ENCODE data around the gene DLG3.
"Not testable (repeated sequence)": the region's sequence is repeated elsewhere in the genome, so short reads cannot be mapped to it uniquely, and the experiment has no call there.

The DLG3 gene

DNA sequence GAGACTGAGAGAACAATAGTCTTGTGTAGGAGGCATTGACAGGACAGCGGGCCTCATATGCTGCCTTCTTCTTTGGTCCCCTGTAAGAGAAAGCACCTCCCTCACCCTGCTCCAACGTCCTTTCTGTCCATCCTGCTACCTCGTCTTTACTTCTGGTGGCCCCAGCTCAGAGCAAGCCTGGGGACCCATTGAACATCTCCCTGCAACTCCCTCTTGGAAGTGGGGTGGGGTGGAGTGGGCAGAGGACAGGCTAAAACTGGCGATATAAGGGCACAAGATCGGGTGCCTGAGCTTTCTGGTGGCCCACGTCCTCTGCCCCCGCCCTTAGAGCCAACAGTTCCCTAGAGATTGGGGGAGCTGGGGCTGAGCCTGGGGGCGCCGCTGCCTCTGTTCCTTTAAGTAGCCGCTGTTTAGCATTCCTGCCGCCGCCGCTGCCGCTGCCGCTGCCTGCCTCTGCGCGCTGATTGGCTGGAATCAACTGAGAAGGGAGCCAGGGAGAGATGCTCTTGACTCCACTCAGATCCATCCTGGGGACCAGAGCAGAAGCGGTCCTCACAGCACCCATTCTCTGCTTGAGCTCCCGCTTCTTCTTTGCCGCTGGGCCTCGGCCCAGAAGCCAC is at the start of gene DLG3:
TSS of gene DLG3 (plus strand) at position 510 of the 620 bp plus-strand sequence. CDS start 367 bp downstream, outside the sequence.
- DNase-seq: peak; percentile 31

DNA sequence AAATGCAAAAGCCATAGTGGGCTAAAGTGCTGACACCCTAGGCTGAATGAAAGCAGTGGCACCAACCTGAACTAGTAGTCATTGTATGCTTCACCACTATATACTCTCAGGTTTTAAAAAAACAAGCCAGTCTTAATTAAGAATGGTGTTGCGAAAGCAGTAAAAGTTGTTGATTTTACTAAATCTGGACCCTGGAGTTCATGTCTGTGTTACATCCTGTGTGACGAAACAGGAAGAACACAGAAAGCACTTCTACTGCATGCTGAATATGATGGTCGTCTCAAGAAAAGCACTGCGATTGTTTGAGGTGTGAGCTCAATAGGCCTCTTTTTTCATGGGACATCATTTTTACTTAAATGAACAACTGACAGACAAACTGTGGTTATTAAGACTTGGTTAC is 45.7 kb upstream of the DLG3 start:
- DNase-seq: no peak

DNA sequence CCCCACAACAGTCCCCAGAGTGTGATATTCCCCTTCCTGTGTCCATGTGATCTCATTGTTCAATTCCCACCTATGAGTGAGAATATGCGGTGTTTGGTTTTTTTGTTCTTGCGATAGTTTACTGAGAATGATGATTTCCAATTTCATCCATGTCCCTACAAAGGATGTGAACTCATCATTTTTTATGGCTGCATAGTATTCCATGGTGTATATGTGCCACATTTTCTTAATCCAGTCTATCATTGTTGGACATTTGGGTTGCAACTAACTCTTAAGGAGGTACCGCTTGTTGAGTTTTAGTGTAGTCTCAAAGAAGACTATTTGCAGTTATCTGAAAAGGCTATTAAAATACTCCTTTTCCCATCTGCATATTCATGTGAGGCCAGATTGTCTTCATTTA is 44.5 kb upstream of the DLG3 start:
- DNase-seq: not testable (repeated sequence)

DNA sequence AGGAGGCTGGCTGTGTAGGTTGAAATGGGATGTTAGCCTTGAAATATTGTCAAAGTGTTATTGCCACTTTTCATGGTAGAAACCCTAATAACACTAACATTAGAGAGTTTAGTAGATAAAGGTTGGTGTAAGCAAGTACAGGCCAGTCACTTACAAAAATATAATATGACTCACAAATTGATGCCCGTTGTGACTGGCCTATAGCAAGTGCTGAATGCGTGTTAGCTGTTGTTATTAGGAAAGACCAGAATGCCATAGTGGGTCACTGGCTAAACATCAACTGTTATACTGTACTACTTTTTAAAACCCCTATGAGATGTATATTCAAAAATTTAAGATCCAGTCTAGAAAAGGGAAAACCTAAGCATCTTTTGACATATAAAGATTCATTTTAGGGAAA is 41.9 kb upstream of the DLG3 start:
- no peak for DNase-seq

DNA sequence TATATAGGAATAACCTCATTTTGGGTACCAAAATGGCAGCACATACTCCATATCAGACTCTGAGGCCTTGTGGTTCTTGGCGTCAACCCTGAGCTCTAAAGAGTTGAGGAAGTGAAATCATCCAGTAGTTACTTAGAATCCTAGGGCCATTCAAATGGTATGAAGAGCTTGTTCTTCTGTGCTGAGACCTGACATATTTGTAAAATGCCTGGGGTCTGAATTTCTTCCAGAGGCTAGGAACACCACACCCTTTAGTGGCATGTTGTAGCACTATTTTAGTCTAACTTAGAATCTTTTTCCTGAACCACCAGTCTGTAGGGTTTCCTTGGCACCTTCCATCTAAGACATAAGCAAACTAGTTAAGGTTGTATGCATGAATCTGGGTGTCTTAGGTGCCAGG is 39.6 kb upstream of the DLG3 start:
- no peak for DNase-seq

DNA sequence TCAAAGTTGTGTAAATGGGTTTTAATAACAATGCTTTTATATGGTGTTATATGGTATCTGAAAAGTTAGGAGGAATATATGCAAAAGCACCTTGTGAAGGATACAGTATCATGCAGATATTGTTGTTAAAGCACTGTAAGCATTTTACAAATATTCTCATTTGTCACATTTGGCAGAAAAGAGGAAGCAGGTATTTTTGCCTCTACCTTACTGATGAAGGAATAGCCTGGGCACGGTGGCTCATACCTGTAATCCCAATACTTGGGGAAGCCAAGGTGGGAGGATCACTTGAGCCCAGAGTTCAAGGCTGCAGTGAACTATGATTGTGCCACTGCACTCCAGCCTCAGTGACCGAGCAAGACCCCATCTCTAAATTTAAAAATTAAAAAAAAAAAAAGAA is 33.7 kb upstream of the DLG3 start:
- no peak for DNase-seq

DNA sequence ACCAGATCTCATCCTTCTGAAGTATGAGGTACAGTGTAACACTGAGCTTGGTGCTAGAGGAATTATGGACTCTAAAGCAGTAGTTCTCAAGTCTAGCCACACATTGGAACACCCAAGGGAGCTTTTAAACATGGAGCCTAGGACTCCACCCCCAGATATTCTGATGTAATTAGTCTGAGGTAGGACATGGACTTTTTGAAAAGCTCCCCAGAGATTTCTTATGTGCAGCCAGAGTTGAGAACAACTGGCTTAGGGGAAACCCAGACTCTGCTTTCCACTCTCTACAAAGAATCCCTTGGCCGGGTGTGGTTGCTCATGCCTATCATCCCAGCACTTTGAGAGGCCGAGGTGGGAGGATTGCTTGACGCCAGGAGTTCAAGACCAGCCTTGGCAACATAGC is 33.2 kb upstream of the DLG3 start:
- no peak for DNase-seq

DNA sequence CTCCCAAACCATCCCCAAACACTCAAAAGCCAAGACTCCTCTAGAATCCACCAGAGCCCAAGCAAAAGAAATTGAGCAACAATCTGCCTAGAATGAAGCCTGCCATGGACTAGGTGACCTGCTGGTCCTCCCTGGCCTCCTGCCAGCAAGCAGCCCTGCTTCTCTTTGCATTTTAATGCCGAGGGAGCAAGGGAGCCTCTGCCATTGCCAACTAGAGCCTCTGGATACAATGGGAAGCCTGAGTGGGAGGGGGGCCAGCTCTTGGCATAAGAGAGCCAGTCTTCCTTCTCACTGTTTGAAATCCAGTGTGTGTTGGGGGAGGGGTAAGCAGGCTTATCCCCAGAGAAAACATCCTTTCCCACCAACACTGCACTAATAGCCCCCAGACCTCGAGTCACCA is 23.0 kb upstream of the DLG3 start:
- no peak for DNase-seq

DNA sequence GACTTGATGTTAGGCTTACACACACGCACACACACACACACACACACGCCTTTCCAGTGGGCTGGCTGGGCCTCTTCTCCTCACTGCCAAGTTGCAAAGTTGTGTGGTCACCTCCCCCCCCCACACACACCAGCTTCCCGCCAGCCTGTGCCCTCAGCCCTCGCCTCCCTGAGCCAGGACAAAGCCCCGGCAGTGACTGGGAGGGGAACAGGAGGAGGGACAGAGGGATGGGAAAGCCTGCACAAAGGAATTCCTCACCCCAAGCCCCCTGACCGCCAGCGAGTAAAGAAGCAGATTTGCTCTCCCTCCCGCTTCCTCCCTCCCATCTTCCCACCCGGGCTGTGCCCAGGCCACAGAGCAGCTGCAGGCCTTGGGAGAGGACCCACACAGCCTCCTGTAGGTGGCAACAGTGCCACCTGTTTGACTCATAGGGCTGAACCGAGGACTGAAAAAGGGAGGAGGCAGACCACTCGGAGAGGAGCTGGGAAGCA is 21.7 kb upstream of the DLG3 start, which contains the start of gene GDPD2:
TSS of gene GDPD2 (plus strand) at position 464 of the 491 bp plus-strand sequence. CDS start 1,671 bp downstream, outside the sequence.
- DNase-seq: no peak

DNA sequence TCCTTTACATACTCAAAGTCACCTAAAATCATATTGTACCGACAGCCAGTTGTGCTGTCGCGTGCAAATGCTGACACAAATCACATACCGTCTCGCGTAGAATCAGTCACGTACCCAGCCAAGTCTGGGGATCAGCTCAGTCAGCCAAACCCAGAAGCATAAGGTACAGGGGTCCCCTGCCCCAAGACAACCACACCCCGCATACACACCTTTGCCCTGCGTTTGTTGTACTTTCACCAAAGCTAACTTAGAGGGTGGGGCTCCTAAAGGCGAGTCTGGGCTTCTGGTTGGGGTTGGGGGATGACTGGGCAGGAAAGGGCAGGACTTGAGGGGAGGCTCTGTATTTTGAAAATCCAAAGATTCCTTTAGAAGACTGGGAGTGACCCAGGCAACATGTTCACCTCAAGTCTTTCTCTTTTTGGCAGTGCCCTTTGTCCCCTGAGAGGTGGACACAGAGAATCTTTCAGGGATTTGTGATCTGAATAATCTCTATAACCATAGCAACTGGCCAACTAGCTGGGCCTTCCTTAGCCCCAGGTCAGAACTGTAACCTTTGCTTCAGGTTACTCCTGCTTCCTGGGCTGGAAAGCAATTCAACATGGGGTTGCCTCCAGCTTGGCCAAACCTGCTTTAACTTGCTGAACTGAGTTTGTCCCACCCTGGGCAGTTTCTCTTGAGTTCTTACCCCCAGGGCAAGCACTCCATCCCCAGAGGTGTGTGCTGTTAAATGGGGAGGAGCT is 20.5 kb upstream of the DLG3 start:
- no peak for DNase-seq

DNA sequence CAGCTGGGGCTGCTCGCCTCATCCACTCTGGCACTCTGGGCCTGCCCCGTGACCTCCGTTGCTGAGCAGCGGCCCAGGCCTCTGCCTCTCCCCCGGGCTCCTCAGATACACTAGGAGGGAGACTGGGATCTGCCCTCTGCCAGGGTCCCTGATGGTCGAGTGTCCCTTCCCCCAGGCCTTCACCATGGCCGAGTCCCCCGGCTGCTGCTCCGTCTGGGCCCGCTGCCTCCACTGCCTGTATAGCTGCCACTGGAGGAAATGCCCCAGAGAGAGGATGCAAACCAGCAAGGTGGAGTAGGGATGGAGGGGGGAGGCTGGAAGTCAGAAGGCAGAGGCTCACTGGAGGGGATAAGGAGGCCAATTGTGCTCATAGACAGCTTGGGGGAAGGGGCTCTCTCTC is 19.8 kb upstream of the DLG3 start:
- no peak for DNase-seq

DNA sequence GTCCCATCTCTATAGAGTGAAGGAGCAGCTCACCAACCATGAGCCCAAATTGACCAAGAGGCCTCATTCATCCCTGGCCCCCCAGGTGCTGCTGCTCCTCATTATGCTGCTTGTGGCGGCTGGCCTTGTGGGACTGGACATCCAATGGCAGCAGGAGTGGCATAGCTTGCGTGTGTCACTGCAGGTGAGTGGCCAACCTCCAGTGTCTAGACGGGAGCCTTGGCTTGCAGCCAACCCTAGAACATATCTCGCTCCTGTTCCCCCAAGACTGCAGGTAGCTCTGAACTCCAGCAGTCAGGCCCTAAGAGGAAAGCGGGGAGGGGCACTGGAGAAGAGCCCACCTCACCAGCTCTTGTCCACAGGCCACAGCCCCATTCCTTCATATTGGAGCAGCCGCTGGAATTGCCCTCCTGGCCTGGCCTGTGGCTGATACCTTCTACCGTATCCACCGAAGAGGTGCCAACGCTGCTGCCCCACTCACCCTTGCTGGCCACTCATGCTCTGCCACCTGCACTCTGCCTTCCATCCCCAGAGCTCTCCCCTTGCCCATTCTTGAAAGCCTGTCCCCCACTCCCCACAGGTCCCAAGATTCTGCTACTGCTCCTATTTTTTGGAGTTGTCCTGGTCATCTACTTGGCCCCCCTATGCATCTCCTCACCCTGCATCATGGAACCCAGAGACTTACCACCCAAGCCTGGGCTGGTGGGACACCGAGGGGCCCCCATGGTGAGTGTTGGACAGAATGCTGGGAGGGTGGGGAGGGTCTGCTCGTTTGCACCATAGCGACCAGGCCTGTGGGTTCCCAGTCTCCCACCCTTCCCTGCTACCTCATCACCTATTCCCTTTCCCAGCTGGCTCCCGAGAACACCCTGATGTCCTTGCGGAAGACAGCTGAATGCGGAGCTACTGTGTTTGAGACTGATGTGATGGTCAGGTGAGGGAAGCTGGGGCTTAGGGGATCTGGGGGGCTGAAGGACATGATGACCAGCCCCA is 18.1 kb upstream of the DLG3 start:
- no peak for DNase-seq

DNA sequence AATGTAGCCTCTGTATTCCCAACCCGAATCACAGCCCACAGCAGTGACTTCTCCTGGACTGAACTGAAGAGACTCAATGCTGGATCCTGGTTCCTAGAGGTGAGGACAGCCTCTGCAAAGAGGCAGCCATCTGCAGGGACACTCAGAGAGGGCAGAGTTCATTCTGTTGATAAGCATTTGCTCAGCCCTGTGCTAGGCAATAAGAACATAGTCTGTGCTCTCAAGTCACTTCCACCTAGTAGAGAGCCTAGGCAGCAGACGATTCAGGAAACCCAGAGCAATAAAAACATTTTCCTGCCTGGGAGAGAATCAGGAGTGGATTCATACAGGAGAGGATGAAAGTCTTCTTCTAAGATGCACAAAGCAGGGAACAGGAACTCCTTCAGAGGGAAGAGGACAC is 17.3 kb upstream of the DLG3 start:
- DNase-seq: no peak

DNA sequence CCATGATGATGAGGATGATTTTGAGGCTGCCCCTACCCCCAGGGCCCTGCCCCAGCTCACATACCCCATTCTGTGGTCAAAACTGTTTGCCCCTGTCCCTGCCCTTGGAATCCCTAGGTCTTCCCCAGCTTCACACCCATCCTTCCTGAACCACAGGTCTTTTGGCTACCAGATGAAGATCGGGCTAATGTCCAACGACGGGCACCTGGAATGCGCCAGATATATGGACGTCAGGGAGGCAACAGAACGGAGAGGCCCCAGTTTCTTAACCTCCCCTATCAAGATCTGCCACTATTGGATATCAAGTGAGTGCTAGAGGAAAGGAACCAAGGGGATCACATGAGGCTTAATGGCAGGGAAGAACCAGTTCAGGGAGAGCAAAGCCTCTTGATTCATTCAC is 14.9 kb upstream of the DLG3 start:
- DNase-seq: no peak

DNA sequence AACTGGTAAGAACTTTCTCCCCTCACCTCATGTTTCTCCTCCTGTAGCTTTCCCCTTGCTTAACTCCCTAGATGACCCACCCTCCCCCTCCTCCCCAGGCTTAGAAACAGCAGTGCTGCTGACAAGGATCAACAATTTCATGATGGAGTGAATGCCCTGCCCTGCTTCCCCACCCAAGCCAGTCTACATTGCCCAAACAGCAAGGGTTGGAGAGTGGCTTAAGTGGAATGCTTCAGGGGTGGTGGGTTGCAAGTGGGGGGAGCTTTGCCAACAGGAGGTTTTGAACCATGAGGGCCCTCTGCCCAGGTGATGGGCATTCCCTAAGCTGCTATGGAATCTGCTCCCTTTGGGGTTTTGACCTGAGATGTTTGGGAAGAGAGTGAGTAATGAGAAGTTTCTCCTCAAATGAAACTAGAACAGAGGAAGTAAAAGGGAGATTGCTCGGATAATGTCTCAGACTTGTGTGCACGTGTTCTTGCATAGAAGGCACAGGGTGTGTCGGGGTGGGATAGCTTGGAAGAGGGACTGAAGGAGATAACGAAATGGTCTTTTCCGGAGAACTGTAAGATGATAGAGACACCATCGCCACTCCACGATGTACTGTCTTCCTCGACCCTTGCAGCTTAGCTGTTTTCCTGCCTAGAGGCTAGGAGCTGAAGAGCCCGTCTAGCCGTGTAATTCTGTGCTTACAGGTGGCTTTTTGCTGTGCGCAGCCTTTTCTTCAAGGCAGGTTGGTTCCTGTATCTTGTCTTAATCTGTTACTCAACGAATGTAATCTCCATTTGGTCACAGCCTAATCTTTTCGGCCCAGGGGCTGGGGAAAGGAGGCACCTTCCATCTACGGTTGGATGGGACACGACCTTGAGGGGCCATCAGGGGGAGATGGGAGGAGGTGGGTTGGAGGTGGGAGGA is 11.4 kb upstream of the DLG3 start:
- no peak for DNase-seq

DNA sequence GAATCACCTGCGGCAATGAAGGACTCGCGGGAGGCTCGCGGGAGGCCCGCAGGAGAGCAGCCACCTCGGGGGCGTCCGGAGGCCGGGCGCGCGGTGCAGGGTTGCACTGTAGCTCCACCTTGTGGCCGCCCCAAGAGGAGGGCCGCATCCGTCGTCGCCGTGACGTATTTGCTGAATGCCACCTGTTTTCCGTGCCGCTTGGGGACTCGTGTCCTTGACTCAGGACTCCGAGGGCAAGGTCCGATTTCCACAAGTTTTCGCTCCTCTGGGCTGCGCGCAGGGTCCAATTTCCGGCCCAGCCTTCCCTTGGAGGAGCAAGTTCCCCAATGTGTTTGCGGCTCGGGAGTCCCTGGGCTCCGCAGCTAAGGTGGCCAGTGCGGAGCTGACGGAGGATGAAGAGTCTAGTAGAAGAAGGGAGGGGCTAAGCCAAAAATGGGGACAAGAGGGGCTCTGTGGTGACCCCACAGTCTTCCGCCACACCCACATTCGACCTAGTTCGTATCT is 10.7 kb upstream of the DLG3 start:
- peak; percentile 79 for DNase-seq

DNA sequence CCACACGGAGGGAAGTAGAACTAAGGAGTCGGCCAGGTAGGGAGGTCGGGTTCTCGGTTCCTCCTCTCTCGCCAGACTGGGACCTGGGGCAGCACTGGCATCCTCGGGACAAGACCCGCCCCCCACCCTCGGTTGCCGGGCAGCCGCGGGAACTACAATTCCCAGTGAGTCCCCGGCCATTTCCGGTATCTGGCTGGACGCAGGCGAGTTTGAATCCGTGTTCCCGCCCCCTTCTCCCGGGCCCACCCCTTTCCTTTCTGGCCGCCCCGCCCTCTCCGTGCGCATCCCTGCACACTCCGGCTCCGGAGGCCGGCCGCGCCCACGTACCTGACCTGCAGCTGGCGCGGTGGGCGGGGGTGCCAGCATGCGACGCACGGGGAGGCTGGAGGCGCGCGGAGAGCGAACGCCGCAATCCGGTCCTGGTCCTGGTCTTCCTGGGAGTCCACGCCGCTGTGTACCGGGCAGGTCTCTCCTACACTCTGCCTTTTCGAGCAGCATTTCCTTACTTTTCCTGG is 10.2 kb upstream of the DLG3 start:
- peak; percentile 72 for DNase-seq

DNA sequence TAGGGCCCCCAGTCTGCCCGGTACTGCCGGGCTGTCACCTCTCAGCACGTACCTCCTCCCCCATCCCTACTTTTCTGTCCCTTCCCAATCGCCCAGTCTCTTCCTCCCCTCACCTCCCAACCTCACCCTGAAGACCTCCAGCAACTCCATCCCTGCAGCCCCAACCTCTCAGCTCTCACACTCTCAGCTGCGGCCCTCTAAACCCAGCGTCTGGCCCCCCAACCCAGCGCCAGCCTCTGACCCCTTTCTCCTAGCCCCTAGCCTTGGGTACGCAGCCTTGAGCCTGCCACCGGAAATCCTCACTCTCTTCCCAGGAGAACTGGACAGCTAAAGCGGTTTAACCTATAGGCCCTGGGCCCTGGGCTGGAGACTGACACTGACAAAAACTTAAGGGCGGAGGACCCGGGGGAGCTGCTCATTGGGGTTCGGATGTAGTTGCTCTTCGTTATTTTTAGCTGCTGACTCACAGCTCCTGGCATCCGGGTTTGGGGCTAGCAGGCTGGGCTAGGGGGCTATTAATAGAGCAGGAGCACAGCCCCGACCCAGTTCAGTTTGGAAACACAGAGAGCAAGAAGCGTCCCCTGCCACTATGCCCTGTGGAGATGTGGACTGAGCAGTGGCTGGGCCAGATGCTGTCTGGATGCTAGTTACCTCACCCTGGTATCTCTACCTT is 9.6 kb upstream of the DLG3 start:
- peak; percentile 13 for DNase-seq

DNA sequence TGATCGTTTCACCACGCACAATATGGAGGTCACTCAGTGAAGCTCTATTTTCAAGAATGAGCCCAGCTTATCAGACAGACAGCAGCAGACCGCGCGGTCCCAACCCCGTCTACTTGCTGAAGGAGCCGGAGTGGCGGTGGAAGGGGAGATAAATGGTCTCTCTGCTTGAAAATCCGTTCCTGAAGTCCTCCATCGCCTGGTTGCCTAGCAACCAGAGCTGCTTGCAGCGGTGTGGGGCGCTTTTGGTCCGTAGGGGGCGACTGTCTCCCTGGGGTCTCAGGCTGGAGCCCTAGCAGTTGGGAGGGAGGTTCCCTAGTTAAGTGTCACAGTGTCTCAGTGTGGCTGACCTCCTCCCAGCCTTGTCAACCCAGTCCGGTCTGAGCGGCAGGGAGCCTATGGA is 8.3 kb upstream of the DLG3 start:
- peak; percentile 16 for DNase-seq

DNA sequence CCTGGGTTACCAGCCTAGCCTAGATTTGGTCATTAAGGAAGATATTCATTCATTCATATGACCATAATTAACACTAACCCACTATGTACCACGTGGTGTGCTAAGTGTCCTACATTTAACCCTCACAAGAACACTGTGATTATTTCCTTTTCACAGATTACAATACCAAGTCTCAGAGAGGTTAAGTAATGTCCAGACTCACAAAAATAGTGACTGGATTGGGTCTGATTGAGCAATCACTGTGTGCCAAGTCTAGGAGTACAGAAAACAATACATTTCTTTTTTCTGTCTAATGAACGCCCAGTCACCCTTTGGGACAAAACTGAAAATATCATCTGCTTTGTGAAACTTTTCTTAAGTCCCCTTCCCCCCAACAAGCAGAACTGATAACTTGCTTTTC is 7.6 kb upstream of the DLG3 start:
- no peak for DNase-seq
